Body of pancreas (tissue), 4 donors: ENCODE measurements around the gene TEAD4.

Source experiments
- POLR2A ChIP-seq, 3 donors: fragments of 450-650 bp; IDR thresholded peaks; one replicate each; pipeline ENCODE4 v1.6.1; 2016; ENCODE audit warnings: antibody characterized with exemption in 3 of 3, mild to moderate bottlenecking in 2 of 3
- TF ChIP-seq, protein P1 (sequence below), 7 experiments: fragments of 450-650 bp in 4 of 7; fragments of 200-600 bp in 3 of 7; sonication (generic) in 3 of 7; IDR thresholded peaks; one replicate each; pipeline ENCODE4 v1.5.1; 2016 to 2019; ENCODE audit warnings: antibody characterized with exemption in 7 of 7

DNA sequence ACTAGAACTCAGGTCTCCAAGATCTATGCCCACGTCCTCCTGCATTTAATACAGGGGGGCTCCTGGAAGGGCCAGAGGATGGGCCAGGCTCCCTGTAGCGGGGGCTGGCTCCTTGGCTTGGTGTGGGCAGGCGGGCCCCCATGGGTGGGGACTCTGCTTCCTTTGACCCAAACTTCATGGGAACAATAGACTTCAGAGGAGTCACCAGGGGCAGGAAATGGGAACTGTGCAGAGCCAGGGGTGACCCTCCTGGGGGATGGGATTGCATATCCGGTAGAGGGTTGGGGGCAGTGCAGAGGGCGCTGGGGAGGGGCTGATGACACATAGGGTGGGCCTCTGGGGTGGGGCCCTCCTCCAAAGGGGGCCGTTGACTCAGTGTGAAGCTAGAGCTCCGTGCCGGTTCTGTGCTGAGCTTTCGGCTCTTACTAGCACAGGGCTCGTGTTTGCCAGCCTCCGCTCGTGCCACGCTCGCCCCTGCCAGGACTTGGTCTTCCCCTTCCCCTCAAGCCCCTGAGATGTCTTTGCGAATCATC lies 4.6 kb downstream of the TEAD4 start:
- TF ChIP-seq, protein P1, sequence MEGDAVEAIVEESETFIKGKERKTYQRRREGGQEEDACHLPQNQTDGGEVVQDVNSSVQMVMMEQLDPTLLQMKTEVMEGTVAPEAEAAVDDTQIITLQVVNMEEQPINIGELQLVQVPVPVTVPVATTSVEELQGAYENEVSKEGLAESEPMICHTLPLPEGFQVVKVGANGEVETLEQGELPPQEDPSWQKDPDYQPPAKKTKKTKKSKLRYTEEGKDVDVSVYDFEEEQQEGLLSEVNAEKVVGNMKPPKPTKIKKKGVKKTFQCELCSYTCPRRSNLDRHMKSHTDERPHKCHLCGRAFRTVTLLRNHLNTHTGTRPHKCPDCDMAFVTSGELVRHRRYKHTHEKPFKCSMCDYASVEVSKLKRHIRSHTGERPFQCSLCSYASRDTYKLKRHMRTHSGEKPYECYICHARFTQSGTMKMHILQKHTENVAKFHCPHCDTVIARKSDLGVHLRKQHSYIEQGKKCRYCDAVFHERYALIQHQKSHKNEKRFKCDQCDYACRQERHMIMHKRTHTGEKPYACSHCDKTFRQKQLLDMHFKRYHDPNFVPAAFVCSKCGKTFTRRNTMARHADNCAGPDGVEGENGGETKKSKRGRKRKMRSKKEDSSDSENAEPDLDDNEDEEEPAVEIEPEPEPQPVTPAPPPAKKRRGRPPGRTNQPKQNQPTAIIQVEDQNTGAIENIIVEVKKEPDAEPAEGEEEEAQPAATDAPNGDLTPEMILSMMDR (IDR thresholded peaks at IDR 0.05), result no peak
- no peak for TF ChIP-seq POLR2A (IDR thresholded peaks at IDR 0.05)
